Natural killer cell (primary cell): Measurements from ENCODE around the gene CLEC10A. TPM values are rescaled to one million over a fixed set of nuclear protein-coding genes. Genes with fewer than 3 reads are reported as not detected.
"Not testable (repeated sequence)": the region's sequence is repeated elsewhere in the genome, so short reads cannot be mapped to it uniquely, and the experiment has no call there.

Source experiments
- ATAC-seq, 3 donors: fragments of 150-1000 bp in 2 of 3; fragments of 200-7000 bp in 1 of 3; cut with Tn5 transposase; 1 replicate in 1 of 3; 2 replicates in 2 of 3; pipeline ENCODE4 v1.10.0; 2021; ENCODE audit warnings: mild to moderate bottlenecking in 2 of 3, moderate library complexity in 2 of 3
- DNase-seq, 2 donors: peaks; one replicate each; pipeline versions ENCODE4 v3.0.0 to v3.0.0-alpha.2; 2013 to 2021; ENCODE audit warnings: mixed read lengths in 1 of 2
- H3K27ac ChIP-seq: one replicate; pipeline ENCODE4 v1.5.1; 2013; ENCODE audit warnings: mild to moderate bottlenecking, low read length
- H3K27me3 ChIP-seq: one replicate; pipeline ENCODE4 v1.6.1; 2013; ENCODE audit warnings: low read length; ENCODE audit not compliant: control insufficient read depth, insufficient read depth
- H3K36me3 ChIP-seq: one replicate; pipeline ENCODE4 v1.6.1; 2013; ENCODE audit warnings: low read length; ENCODE audit not compliant: control insufficient read depth, insufficient read depth
- H3K4me1 ChIP-seq: one replicate; pipeline ENCODE4 v1.6.1; 2013; ENCODE audit warnings: low read length; ENCODE audit not compliant: control insufficient read depth, insufficient read depth
- H3K4me3 ChIP-seq: one replicate; pipeline ENCODE4 v1.5.1; 2013; ENCODE audit warnings: low read length
- H3K9me3 ChIP-seq: one replicate; pipeline ENCODE4 v1.6.1; 2013; ENCODE audit warnings: low read length; ENCODE audit not compliant: control insufficient read depth, insufficient read depth
- H3K27ac Mint-ChIP-seq, 2 donors: one replicate each; pipeline ENCODE4 v1.8.0; 2022; ENCODE audit warnings: mild to moderate bottlenecking in 2 of 2, mixed read lengths in 2 of 2, moderate library complexity in 1 of 2
- H3K27me3 Mint-ChIP-seq, 2 donors: one replicate each; pipeline ENCODE4 v1.8.0; 2022; ENCODE audit warnings: low read depth in 2 of 2, mixed read lengths in 2 of 2
- H3K36me3 Mint-ChIP-seq: one replicate; pipeline ENCODE4 v1.8.0; 2022; ENCODE audit warnings: mixed read lengths
- H3K4me1 Mint-ChIP-seq, 2 donors: one replicate each; pipeline ENCODE4 v1.8.0; 2022; ENCODE audit warnings: mixed read lengths in 2 of 2
- H3K4me3 Mint-ChIP-seq: one replicate; pipeline ENCODE4 v1.8.0; 2022; ENCODE audit warnings: mild to moderate bottlenecking, moderate library complexity, mixed read lengths
- H3K9me3 Mint-ChIP-seq, 2 donors: one replicate each; pipeline ENCODE4 v1.8.0; 2022; ENCODE audit warnings: mixed read lengths in 2 of 2
- CTCF ChIP-seq: fragments of 200-600 bp; IDR thresholded peaks from one replicate; pipeline ENCODE4 v1.8.0; 2022; ENCODE audit warnings: antibody characterized with exemption
- WGBS: methylation state at CpG from one replicate; pipeline ENCODE4 v1.1.7; 2013; ENCODE audit warnings: missing lambda C conversion rate; ENCODE audit not compliant: insufficient coverage; 5-methylcytosine and 5-hydroxymethylcytosine counted together
- intact Hi-C: fragments of 100-400 bp; cut with micrococcal nuclease; formaldehyde crosslinking; loops from one replicate; pipeline ENCODE4 v1.14.2; 2022
- total RNA-seq, 4 donors: library from RNA; stranded (reverse); fragments of 120-200 nt in 1 of 4; gene quantifications; one replicate each; pipeline versions ENCODE4 v1.2.3 to v1.2.4, GENCODE V29; 2013 to 2022

The CLEC10A gene
- total RNA-seq, 3 donors from 2014 or later (not counting 1 experiment from before 2014, with no cell fraction given) = 0.54 to 2.2 (median 1.8) TPM

- H3K4me1 ChIP-seq = peaks cover 14% of the 10 kb centered on the region
Measured at GRCh38 chr17:7124923-7125322, 44.9 kb upstream of the CLEC10A start.

DNA sequence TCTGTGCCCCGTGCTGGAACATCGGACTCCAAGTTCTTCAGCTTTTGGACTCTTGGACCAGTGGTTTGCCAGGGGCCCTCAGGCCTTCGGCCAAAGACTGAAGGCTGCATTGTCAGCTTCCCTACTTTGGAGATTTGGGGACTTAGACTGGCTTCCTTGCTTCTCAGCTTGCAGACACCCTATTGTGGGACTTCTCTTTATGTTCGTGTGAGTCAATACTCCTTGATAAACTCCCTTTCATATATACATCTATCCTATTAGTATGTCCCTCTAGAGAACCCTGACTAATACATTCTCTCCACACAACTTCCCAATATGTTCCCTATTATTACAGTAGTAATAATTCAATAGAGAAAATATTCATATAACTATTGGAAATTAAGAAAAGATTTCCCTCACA is 43.8 kb upstream of the CLEC10A start:
- Histone ChIP-seq H3K9me3 (no peaks in the 10 kb centered on the region), H3K4me3 (no peak overlapping the region), H3K27ac (no peak overlapping the region), H3K4me1 (peaks cover 10% of the 10 kb centered on the region), H3K27me3 (no peaks in the 10 kb centered on the region), H3K36me3 (no peaks in the 10 kb centered on the region)
- Mint-ChIP-seq H3K27ac (no peak overlapping the region), H3K4me1 (no peaks in the 10 kb centered on the region), H3K9me3 (no peaks in the 10 kb centered on the region), H3K36me3 (no peaks in the 10 kb centered on the region), H3K4me3 (no peak overlapping the region), H3K27me3 (peaks cover 17 to 22% of the 10 kb centered on the region in 2 donors)
- ATAC-seq = no peak
- TF ChIP-seq CTCF = no peak
- 91% methylated on average over 4 of the region's 4 CpGs for WGBS
- intact Hi-C loops = no loop called here
- no peak for DNase-seq

More at GRCh38 chr17:7124923-7125322, 44.9 kb upstream of the CLEC10A start:
- Mint-ChIP-seq H3K4me3 (no peak overlapping the region), H3K4me1 (no peaks in the 10 kb centered on the region), H3K36me3 (no peaks in the 10 kb centered on the region), H3K27ac (no peak overlapping the region), H3K9me3 (no peaks in the 10 kb centered on the region), H3K27me3 (peaks cover 14 to 18% of the 10 kb centered on the region in 2 donors)
- Histone ChIP-seq H3K27ac (no peak overlapping the region), H3K9me3 (no peaks in the 10 kb centered on the region), H3K27me3 (no peaks in the 10 kb centered on the region), H3K36me3 (no peaks in the 10 kb centered on the region), H3K4me3 (no peak overlapping the region)
- TF ChIP-seq CTCF = no peak
- no peak for ATAC-seq
- intact Hi-C loops = no loop called here
- no peak for DNase-seq
- WGBS = 96% methylated on average over 3 of the region's 5 CpGs

DNA sequence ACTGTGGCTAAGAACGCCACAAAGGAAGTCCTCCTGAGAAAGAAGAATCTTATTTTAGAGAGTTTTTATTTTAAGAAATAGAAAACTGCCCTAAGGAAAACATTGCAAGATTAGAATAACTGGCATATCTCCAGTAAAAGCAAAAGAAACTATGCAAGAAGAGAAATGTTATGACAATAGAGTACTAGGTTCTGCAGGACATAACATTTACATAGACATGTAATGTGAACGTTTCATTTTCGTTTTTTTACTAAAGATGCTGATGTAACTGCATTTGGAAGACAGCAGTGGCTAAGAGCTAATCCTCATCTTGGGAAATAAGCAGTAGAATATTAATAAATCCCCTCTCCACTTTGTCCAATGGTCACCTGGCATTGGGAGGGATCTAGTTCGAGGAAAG is 42.3 kb upstream of the CLEC10A start:
- Mint-ChIP-seq H3K4me3 (no peak overlapping the region), H3K4me1 (no peaks in the 10 kb centered on the region), H3K36me3 (no peaks in the 10 kb centered on the region), H3K27ac (no peak overlapping the region), H3K9me3 (no peaks in the 10 kb centered on the region), H3K27me3 (peaks cover 17 to 22% of the 10 kb centered on the region in 2 donors)
- TF ChIP-seq CTCF = no peak
- DNase-seq (no peak), ATAC-seq (no peak)
- Histone ChIP-seq H3K36me3 (no peaks in the 10 kb centered on the region), H3K9me3 (no peaks in the 10 kb centered on the region), H3K4me1 (peaks cover 10% of the 10 kb centered on the region), H3K27ac (no peak overlapping the region), H3K27me3 (no peaks in the 10 kb centered on the region), H3K4me3 (no peak overlapping the region)
- intact Hi-C loops = no loop called here
- no CpG with 5 or more reads among the region's 4 CpGs for WGBS

GRCh38 chr17:7120635-7121034 is 40.6 kb upstream of the CLEC10A start:
- H3K36me3 ChIP-seq, H3K27me3 ChIP-seq, H3K4me1 ChIP-seq, H3K4me3 Mint-ChIP-seq, H3K4me1 Mint-ChIP-seq, H3K36me3 Mint-ChIP-seq, intact Hi-C loops, ATAC-seq, H3K27ac Mint-ChIP-seq, H3K9me3 Mint-ChIP-seq, DNase-seq, H3K4me3 ChIP-seq, H3K9me3 ChIP-seq: not testable (repeated sequence)
- H3K27ac ChIP-seq = peak overlapping the region; percentile 49
- peaks cover 17 to 22% of the 10 kb centered on the region in 2 donors for H3K27me3 Mint-ChIP-seq
- 53% methylated on average over 12 of the region's 12 CpGs for WGBS
